Chondrocyte (in vitro differentiated cells): ENCODE results near the gene EHMT1. TPM values are rescaled to one million over a fixed set of nuclear protein-coding genes. Genes with fewer than 3 reads are reported as not detected.
A peak's percentile ranks its signal among the peaks of the same experiment; 100 is the strongest.
"Not testable (repeated sequence)": the region's sequence is repeated elsewhere in the genome, so short reads cannot be mapped to it uniquely, and the experiment has no call there.

Source experiments
- DNase-seq: peaks from one replicate; pipeline ENCODE4 v3.0.0; 2021; ENCODE audit warnings: mixed read lengths, low spot score
- H3K27ac Mint-ChIP-seq: one replicate; pipeline ENCODE4 v1.8.0; 2021; ENCODE audit warnings: mild to moderate bottlenecking, moderate library complexity, mixed read lengths; ENCODE audit not compliant: unreplicated experiment
- H3K27me3 Mint-ChIP-seq: 2 replicates; pipeline ENCODE4 v1.8.0; 2021; ENCODE audit warnings: low read depth, mixed read lengths
- H3K36me3 Mint-ChIP-seq: 2 replicates; pipeline ENCODE4 v1.8.0; 2021; ENCODE audit warnings: low read depth, mixed read lengths
- H3K4me1 Mint-ChIP-seq: 2 replicates; pipeline ENCODE4 v1.8.0; 2021; ENCODE audit warnings: low read depth, mild to moderate bottlenecking, mixed read lengths
- H3K4me3 Mint-ChIP-seq: one replicate; pipeline ENCODE4 v1.8.0; 2021; ENCODE audit warnings: mild to moderate bottlenecking, moderate library complexity, mixed read lengths; ENCODE audit not compliant: unreplicated experiment
- H3K9me3 Mint-ChIP-seq: 2 replicates; pipeline ENCODE4 v1.8.0; 2021; ENCODE audit warnings: low read depth, mixed read lengths
- total RNA-seq: library from RNA; stranded (reverse); gene quantifications from 3 replicates; pipeline ENCODE4 v1.2.1, GENCODE V29; 2021
- TF ChIP-seq, protein P1 (sequence below): fragments of 200-600 bp; sonication (generic); IDR thresholded peaks from 2 replicates; pipeline ENCODE4 v1.5.0; 2021; ENCODE audit warnings: antibody characterized with exemption, mild to moderate bottlenecking, moderate library complexity

EHMT1 gene
- total RNA-seq, 1 donor from 2014 or later = 61.0 TPM

DNA sequence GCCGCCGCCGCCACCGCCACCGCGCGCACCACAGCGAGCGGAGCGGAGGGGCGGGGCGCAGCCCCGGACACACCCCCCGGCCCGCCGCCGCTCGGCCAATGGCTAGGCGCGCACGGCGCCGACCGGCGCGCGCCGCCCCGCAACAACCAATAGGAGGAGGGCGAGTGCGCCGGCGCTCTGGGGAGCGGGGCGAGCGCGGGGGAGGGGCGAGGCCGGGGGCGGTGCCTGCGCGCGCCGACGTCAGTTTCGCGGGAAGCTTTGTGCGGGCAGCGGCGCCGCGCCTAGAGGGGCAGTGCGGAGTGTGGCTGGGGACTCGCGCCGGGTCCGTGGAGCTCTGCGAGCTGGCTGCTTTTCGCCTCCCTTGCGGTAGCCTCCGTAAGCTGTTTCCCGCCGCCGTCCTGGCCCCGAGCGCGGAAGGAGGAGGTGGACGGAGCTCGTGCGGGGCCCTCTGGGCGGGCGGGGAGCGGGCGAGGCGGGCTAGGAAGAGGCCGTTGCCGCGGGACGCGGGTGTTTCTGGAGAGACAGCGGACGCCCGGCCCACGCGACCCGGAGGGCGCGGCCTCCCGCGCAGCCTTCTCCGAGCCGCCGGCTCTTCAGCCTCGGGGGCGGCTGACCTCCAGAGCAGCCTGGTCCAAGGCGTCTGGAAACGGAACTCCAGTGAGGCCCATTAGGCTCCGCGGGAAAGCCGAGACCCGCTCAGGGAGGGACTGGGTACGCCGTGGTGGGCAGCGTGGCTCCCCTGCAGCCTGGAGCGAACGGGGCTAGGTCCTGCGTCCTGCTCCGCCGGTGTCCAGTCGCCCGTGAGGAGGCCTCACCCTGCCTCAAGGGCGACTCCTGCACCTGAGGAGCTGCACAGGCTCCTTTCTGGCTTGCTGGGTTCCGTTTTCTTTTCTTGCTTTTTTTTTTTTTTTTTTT lies 28.1 kb upstream of the EHMT1 start, which contains the start of gene ZMYND19:
Gene ZMYND19 (minus strand): TSS at position 44 of the 915 bp plus-strand sequence. CDS start 249 bp downstream, outside the sequence.
- TF ChIP-seq, protein P1, sequence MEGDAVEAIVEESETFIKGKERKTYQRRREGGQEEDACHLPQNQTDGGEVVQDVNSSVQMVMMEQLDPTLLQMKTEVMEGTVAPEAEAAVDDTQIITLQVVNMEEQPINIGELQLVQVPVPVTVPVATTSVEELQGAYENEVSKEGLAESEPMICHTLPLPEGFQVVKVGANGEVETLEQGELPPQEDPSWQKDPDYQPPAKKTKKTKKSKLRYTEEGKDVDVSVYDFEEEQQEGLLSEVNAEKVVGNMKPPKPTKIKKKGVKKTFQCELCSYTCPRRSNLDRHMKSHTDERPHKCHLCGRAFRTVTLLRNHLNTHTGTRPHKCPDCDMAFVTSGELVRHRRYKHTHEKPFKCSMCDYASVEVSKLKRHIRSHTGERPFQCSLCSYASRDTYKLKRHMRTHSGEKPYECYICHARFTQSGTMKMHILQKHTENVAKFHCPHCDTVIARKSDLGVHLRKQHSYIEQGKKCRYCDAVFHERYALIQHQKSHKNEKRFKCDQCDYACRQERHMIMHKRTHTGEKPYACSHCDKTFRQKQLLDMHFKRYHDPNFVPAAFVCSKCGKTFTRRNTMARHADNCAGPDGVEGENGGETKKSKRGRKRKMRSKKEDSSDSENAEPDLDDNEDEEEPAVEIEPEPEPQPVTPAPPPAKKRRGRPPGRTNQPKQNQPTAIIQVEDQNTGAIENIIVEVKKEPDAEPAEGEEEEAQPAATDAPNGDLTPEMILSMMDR = peak; percentile 18
- H3K9me3 Mint-ChIP-seq = no peaks in the 10 kb centered on the region
- no peak for DNase-seq
- peaks cover 10% of the 10 kb centered on the region for H3K36me3 Mint-ChIP-seq
- H3K4me1 Mint-ChIP-seq = peaks cover 9% of the 10 kb centered on the region
- H3K27me3 Mint-ChIP-seq = no peaks in the 10 kb centered on the region
- peak within 1 kb of the TSS; percentile 91 for H3K4me3 Mint-ChIP-seq
- H3K27ac Mint-ChIP-seq = peak within 1 kb of the TSS; percentile 92

DNA sequence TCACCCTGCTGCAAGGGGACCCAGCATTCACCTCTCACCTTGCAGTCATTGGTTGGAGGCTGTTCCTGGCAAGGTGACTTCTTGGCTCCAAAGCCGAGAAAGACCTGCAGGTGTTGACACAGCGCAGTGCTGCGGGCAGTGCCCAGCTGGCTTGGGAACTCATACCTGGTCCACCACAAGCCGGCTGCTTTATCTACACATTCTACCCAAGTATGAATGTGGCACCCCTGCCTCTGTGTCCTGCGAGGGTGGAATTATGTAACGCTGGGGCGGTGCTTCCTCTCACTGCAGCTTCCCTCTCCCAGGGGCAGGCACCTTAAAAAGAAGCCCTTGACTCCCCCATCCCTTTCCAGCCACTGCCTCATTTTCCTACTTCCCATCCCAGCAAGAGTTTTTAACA lies 26.0 kb upstream of the EHMT1 start:
- Mint-ChIP-seq H3K4me3 (no peak overlapping the region), H3K9me3 (no peaks in the 10 kb centered on the region), H3K4me1 (peaks cover 9% of the 10 kb centered on the region), H3K27ac (no peak overlapping the region), H3K36me3 (peaks cover 3% of the 10 kb centered on the region), H3K27me3 (no peaks in the 10 kb centered on the region)
- TF ChIP-seq, protein P1 = no peak
- no peak for DNase-seq

DNA sequence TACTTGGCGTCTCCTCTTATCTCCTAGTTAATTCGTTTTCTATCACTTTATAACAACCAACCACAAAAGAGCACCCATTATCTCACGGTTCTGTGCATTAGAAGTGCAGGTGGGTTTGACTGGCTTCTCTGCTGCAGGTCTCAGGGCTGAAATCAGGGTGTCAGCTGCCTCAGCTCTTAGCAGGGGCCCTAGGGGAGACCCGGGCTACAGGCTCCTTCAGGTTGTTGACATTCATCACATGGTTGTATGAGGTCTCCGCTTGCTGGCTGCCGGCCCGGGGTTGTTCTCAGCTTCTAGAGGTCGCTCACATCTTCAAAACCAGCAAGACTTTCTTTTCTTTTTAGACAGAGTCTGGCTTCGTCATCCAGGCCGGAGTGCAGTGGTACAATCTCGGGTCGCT lies 25.6 kb upstream of the EHMT1 start:
- H3K9me3 Mint-ChIP-seq = no peaks in the 10 kb centered on the region
- TF ChIP-seq, protein P1 = no peak
- H3K27ac Mint-ChIP-seq = no peak overlapping the region
- no peak for DNase-seq
- H3K36me3 Mint-ChIP-seq = no peaks in the 10 kb centered on the region
- peaks cover 5% of the 10 kb centered on the region for H3K4me1 Mint-ChIP-seq
- no peak overlapping the region for H3K4me3 Mint-ChIP-seq
- no peaks in the 10 kb centered on the region for H3K27me3 Mint-ChIP-seq

GRCh38 chr9:137596577-137596976 lies 22.2 kb upstream of the EHMT1 start:
- not testable (repeated sequence) for H3K36me3 Mint-ChIP-seq, H3K4me1 Mint-ChIP-seq, H3K27me3 Mint-ChIP-seq, H3K9me3 Mint-ChIP-seq, H3K27ac Mint-ChIP-seq, H3K4me3 Mint-ChIP-seq, DNase-seq

- Mint-ChIP-seq H3K27me3 (no peaks in the 10 kb centered on the region), H3K9me3 (no peaks in the 10 kb centered on the region), H3K27ac (no peak overlapping the region), H3K36me3 (no peaks in the 10 kb centered on the region), H3K4me1 (peaks cover 6% of the 10 kb centered on the region), H3K4me3 (no peak overlapping the region)
- TF ChIP-seq, protein P1 = no peak
- no peak for DNase-seq
Observed at GRCh38 chr9:137598943-137599342, 19.9 kb upstream of the EHMT1 start.
